ENCODE measurements around the gene GPR146.

The GPR146 gene

DNA sequence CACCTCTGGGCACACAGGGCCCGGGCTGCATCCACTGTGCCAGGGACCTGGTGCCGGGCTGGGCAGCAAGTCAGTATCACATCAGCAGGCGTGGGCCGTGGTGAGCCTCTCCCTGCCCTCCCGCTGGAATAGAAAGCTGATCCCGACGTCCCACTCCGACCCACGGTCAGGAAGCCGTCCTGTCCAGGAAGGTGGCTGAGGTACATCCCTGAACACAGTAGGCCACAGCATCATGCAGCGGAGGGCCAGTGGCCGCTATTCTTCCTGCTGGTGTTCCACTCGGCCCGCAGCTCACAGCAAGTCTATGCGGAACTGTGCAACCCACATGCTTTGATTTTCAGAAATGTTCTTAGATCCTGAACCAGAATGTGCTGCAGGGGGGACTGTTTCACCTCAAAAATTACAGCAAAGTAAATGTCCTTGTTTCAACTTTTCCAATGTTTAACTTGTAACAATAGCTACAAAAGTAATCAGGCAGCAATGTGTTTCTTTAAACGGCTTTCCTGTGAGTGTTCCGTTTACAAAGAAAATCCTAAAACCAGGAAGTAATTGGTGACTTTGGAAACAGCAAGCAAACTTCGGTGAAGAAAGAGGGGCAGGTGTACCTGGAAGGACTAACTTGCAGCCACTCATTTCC, 676 bp upstream of the GPR146 start:
- DNase-seq (ENCODE audit: low read depth in 2 of 2) = no peak

- DNase-seq (ENCODE audit: low read depth in 2 of 2) = no peak
Measured at GRCh38 chr7:1045069-1046063, 1.0 kb downstream of the GPR146 start.

DNA sequence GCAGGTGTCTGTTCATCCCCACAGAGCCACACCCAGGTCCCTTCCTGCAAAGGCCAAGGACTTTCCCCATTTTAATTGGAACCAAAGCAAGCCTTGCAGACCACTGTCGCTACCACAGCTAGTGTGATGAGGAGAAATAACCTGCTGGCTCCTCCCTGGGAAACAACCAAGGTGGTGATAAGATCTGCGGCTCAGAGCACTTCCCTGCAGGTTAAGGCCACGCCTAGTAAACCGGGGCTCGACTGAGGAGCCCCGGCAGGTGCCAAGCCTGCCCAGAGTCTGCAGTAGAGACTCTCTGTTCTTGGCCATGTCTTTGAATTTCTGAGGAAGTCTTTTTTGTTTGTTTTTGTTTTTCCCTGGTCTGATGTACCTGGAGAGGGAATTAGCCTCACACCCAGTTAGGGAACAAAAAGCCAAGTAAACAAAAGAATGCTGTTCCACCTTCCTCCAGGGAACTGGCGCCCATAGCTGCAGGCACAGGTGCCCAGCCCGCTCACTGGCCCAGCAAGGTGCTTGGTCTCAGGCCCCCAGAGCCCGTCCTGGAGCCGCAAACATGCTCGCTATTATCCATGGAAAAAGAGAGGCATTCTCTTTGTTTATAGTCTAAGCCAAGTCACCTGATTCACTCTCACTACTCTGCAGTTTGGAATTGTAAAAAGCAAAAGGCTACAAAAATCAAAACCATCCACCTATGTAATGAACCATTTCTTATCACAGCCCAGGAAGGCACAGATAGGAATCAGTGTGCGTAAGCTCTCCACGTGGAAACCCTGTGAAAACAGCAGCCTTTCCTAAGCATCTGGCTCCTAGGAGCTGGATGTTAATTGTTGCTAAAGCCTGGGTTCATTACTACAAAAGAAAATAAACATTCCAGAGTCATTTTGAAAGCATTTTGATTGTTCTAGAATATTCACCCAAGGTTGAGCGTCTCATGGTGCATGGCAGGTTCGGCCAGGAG, 2.7 kb downstream of the GPR146 start:
- no peak for DNase-seq (ENCODE audit: low read depth in 2 of 2)

DNA sequence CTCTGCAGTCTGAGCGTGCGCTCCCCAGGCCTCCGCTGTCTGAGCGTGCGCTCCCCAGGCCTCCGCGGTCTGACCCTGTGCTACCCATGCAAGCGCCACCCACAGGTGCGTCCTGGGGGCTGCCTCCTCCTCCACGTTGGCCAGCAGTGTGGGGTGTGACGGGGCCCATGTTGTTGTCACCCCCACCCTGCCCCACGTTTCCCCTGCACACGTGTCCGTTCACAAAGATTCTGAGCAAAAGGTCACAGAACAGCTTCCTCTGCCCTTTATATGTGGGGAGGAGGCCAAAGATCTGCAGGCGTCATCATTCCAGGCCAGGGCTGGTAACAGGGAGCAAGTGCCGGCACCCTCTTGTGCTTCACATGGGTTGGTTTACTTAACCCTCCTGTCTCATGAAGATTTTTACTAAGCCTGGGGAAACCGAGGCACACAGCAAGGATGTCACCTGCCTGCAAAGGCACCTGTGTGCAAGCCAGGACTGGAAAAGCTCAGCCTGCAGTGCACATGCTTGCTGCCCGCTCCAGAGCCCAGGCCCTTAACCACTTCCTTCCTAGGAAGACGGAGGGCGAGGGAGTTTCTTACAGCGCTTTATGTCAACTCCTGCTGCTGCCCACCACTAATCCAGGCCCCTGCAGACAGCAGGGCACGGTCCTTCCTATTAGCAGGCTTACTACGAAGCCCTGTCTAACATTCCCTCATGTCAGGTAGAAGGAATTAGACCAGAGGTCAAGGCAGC, 4.8 kb downstream of the GPR146 start:
- DNase-seq (ENCODE audit: low read depth in 2 of 2) = no peak

- DNase-seq (ENCODE audit: low read depth in 2 of 2) = no peak
Measured at GRCh38 chr7:1049801-1050200, 5.5 kb downstream of the GPR146 start.

DNA sequence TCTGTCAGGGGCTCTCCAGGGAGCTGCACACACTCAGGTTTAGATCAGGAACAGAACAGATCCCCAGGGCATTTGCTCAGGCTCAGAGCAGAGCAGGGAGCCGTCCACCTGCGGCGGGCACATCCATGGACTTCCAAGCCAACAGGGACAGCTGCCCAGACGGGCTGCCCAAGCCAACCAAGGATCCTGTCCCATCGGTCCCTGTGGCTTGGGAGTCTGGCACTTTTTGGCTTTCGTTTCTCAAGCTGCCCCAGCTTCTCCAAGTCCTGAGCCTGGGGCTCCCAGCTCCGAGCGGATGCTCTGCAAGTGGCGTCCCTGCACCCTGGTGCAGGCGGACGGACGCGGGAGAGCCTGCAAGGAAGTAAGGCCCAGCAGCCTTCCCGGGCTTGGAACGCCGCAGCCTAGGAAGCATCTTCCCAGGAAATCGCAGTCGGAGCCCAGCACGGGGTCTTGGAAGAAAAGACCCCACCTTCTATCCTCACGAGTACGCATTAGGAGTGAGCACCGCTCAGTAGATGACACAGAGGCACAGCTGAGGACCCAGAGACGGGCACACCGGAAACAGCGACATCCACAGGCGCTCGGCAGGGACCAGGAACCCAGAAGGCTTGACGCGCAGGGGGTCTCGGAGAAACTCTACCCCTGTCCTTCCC, 6.0 kb downstream of the GPR146 start:
- DNase-seq (ENCODE audit: low read depth in 2 of 2) = no peak

GRCh38 chr7:1050956-1051690, 6.8 kb downstream of the GPR146 start:
- no peak for DNase-seq (ENCODE audit: low read depth in 2 of 2)

- no peak for DNase-seq (ENCODE audit: low read depth in 2 of 2)
Measured at GRCh38 chr7:1052031-1052818, 7.9 kb downstream of the GPR146 start.

DNA sequence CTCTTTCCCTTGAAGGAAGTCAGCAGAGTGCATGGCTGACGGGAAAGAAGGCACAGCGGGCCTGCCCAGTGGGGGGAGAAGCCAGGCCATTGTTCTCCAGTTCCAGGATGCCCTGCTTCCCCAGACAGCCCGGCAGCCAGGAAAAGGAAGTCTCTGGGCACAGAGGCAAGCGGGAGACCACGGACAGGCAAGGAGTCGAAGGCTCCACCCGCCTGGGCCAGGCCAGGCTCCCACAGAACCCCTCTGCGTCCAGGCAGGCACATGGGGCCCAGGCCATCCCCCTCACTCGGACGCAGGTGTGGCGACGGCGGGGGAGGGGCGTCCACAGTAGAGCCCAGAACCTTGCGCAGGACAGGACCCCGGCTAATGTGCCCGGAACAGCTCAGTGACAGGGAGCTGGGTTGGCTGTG, 8.7 kb downstream of the GPR146 start:
- DNase-seq (ENCODE audit: low read depth in 2 of 2) = no peak

- no peak for DNase-seq (ENCODE audit: low read depth in 2 of 2)
Measured at GRCh38 chr7:1053816-1054370, 9.5 kb downstream of the GPR146 start.

DNA sequence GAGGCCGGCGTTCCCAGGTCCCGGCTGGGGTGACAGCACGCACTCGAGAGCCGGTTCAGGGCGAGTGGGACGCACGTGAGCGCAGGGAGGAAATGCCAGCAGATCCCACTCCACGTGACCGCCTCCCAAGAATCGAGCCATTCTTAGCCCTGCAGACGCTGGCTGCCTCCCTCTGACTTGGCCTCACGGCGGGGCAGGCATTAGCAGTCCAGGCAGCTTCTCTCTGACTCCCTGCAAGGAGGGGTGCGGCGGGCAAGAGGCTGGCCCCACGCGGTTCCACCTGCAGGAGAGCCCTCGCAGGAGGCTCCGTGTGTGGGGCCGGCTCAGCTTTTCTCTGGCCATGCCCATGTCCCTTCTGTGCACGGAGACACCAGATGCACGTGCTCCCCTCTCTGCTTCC, 10.1 kb downstream of the GPR146 start:
- no peak for DNase-seq (ENCODE audit: low read depth in 2 of 2)

DNA sequence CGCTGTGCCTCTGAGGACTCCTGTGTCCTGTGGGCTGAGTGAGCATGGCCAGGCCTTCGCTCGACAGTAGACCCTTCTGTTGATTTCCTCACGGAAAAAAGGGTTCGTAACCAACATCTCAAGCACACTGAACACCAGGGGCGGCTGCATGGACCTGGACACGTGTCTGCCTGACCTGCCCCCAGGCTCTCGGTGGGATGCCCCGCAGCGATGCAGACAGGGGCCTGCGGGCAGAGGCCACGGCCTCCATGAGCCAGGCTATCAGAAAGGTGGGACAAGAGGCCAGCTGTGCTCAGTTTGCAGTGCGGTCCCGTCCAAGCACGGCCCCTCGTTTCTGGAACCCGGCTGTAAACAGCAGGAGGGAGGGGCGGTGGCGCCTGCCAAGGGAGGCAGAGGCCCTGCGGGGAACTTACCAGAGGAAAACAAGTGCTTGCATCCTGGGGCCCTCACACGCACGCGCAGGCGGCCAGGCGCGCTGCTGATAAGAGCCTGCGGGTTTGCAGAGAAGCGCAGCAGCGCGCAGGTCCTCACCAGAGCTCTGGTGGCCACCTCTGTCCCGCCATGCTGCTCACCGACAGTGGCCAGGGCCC, 10.6 kb downstream of the GPR146 start:
- DNase-seq (ENCODE audit: low read depth in 2 of 2) = peak in 1 of 2 donors; percentile 31

DNA sequence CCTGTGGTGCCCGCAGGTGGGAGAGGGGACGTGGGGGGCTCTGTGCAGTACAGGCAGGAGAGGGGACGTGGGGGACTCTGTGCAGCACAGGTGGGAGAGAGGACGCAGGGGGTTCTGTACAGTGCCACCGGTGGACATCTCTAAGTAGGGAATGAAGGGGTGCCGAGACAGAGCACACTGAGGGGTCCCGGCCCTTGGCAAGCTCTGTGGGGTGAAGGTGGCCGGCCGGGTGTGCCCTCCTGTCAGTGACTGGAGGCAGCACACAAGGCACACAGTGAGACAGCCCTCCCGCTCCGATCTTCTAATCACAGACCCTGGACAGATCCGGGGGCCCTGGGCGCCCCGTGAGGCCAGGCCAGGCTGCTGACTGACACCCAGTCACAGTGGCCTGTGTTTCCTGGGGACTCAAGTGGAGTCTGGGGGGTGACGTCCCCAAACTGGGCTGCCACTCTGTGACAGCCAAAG, 11.2 kb downstream of the GPR146 start:
- DNase-seq (ENCODE audit: low read depth in 2 of 2) = no peak

GRCh38 chr7:1055956-1056784, 11.8 kb downstream of the GPR146 start:
- DNase-seq (ENCODE audit: low read depth in 2 of 2) = no peak

- DNase-seq (ENCODE audit: low read depth in 2 of 2) = no peak
Measured at GRCh38 chr7:1056785-1057410, 12.6 kb downstream of the GPR146 start.

GRCh38 chr7:1057416-1058291, 13.3 kb downstream of the GPR146 start:
- DNase-seq (ENCODE audit: low read depth in 2 of 2) = no peak
